Liver (tissue), 9 donors: ENCODE measurements around the gene CACFD1. TPM values are rescaled to one million over a fixed set of nuclear protein-coding genes. Genes with fewer than 3 reads are reported as not detected.

ENCODE experiments used
- DNase-seq: peaks from one replicate; pipeline ENCODE4 v3.0.0-alpha.2; 2017; ENCODE audit warnings: low spot score
- H3K27ac ChIP-seq, 2 donors: one replicate each; pipeline ENCODE4 v1.7.0; 2013; ENCODE audit warnings: inconsistent platforms in 2 of 2, low read length in 2 of 2, control low read depth in 1 of 2, low read depth in 1 of 2, mild to moderate bottlenecking in 1 of 2
- H3K27me3 ChIP-seq, 4 donors: one replicate each; pipeline versions ENCODE4 v1.6.1 to v1.7.0; 2013; ENCODE audit warnings: low read length in 3 of 4, inconsistent platforms in 1 of 4, mild to moderate bottlenecking in 1 of 4, moderate library complexity in 1 of 4; ENCODE audit not compliant: control insufficient read depth in 4 of 4, insufficient read depth in 4 of 4
- H3K36me3 ChIP-seq, 4 donors: one replicate each; pipeline versions ENCODE4 v1.6.1 to v1.7.0; 2013; ENCODE audit warnings: low read length in 3 of 4, mild to moderate bottlenecking in 3 of 4, low read depth in 1 of 4, moderate library complexity in 1 of 4; ENCODE audit not compliant: control insufficient read depth in 4 of 4, insufficient read depth in 3 of 4
- H3K4me1 ChIP-seq, 4 donors: one replicate each; pipeline versions ENCODE4 v1.6.1 to v1.7.0; 2013; ENCODE audit warnings: low read length in 3 of 4, mild to moderate bottlenecking in 3 of 4, moderate library complexity in 1 of 4; ENCODE audit not compliant: control insufficient read depth in 4 of 4, insufficient read depth in 4 of 4
- H3K4me3 ChIP-seq, 3 donors: one replicate each; pipeline versions ENCODE4 v1.6.1 to v1.7.0; 2013; ENCODE audit warnings: low read length in 3 of 3, control low read depth in 1 of 3, low read depth in 1 of 3, mild to moderate bottlenecking in 1 of 3
- H3K9ac ChIP-seq, 2 donors: one replicate each; pipeline ENCODE4 v1.7.0; 2013; ENCODE audit warnings: low read length in 2 of 2, mild to moderate bottlenecking in 2 of 2, moderate library complexity in 2 of 2, control low read depth in 1 of 2, low read depth in 1 of 2
- H3K9me3 ChIP-seq, 4 donors: one replicate each; pipeline versions ENCODE4 v1.6.1 to v1.7.0; 2013; ENCODE audit warnings: low read length in 3 of 4; ENCODE audit not compliant: control insufficient read depth in 4 of 4
- ATF3 ChIP-seq: IDR thresholded peaks from 2 replicates; pipeline ENCODE4 v1.6.1; 2016; ENCODE audit warnings: antibody characterized with exemption
- CTCF ChIP-seq: fragments of 150-350 bp; IDR thresholded peaks from 2 replicates; pipeline ENCODE4 v1.5.1; 2017; ENCODE audit warnings: improper control_type of control experiment, low read depth, low read length; ENCODE audit not compliant: missing input control
- EGR1 ChIP-seq, 2 donors: IDR thresholded peaks; 2 replicates each; pipeline ENCODE4 v1.6.1; 2016 to 2018; ENCODE audit warnings: antibody characterized with exemption in 2 of 2, low read depth in 2 of 2
- FOXA1 ChIP-seq: IDR thresholded peaks from 2 replicates; pipeline ENCODE4 v1.6.1; 2016; ENCODE audit warnings: antibody characterized with exemption
- FOXA2 ChIP-seq: IDR thresholded peaks from 2 replicates; pipeline ENCODE4 v1.6.1; 2016; ENCODE audit warnings: antibody characterized with exemption
- GABPA ChIP-seq, 2 donors: IDR thresholded peaks in 1 of 2; conservative IDR thresholded peaks in 1 of 2; 2 replicates each; pipeline ENCODE4 v1.6.1; 2016; ENCODE audit warnings: antibody characterized with exemption in 2 of 2, mild to moderate bottlenecking in 1 of 2, moderate library complexity in 1 of 2
- HNF4A ChIP-seq, 2 donors: conservative IDR thresholded peaks; 2 replicates each; pipeline ENCODE4 v1.6.1; 2016; ENCODE audit warnings: antibody characterized with exemption in 2 of 2, mild to moderate bottlenecking in 2 of 2
- HNF4G ChIP-seq: IDR thresholded peaks from 2 replicates; pipeline ENCODE4 v1.6.1; 2016; ENCODE audit warnings: antibody characterized with exemption
- JUND ChIP-seq, 2 donors: IDR thresholded peaks; 2 replicates each; pipeline ENCODE4 v1.6.1; 2016; ENCODE audit warnings: antibody characterized with exemption in 2 of 2
- MAX ChIP-seq: IDR thresholded peaks from 2 replicates; pipeline ENCODE4 v1.6.1; 2016; ENCODE audit warnings: antibody characterized with exemption
- NR2F2 ChIP-seq: IDR thresholded peaks from 2 replicates; pipeline ENCODE4 v1.6.1; 2016; ENCODE audit warnings: antibody characterized with exemption
- RAD21 ChIP-seq, 2 donors: IDR thresholded peaks; 2 replicates each; pipeline ENCODE4 v1.6.1; 2016; ENCODE audit warnings: antibody characterized with exemption in 2 of 2, mild to moderate bottlenecking in 2 of 2
- RXRA ChIP-seq, 2 donors: IDR thresholded peaks; 2 replicates each; pipeline ENCODE4 v1.6.1; 2017 to 2018; ENCODE audit warnings: antibody characterized with exemption in 2 of 2, mild to moderate bottlenecking in 1 of 2
- TAF1 ChIP-seq: conservative IDR thresholded peaks from 2 replicates; pipeline ENCODE4 v1.6.1; 2016; ENCODE audit warnings: antibody characterized with exemption, mild to moderate bottlenecking
- ZBTB33 ChIP-seq: IDR thresholded peaks from 2 replicates; pipeline ENCODE4 v1.6.1; 2016; ENCODE audit warnings: antibody characterized with exemption
- whole genome bisulfite sequencing: extraction: QIAGEN DNeasy Blood & Tissue Kit; methylation state at CpG from one replicate; pipeline ENCODE4 v1.1.7; 2013; 5-methylcytosine and 5-hydroxymethylcytosine counted together
- polyA plus RNA-seq, 2 donors: library from polyadenylated mRNA; stranded (reverse) in 1 of 2; unstranded in 1 of 2; fragments of 200-250 nt in 1 of 2; fragments of >200 nt in 1 of 2; fragmentation: Nextera tagmentation in 1 of 2; extraction: Ambion mirVana in 1 of 2; gene quantifications; one replicate each; pipeline versions ENCODE4 v1.2.1 to v1.2.3, GENCODE V29; 2013 to 2015
- total RNA-seq, 2 donors: library from RNA; depleted of rRNA; stranded (reverse); fragments of >200 nt; gene quantifications; one replicate each; pipeline ENCODE4 v1.2.3, GENCODE V29; 2014
- donor health status: healthy.
- donor health status: healthy.
- donor health status: healthy.
- donor health status: healthy.
- donor health status: healthy.

The CACFD1 gene
- total and polyA plus RNA-seq, 4 donors, result 10.1 to 34.5 (median 26.4) TPM

GRCh38 chr9:133472277-133472645, 12.5 kb downstream of the CACFD1 start:
- 81% methylated on average over 11 of the region's 11 CpGs for WGBS
- TF ChIP-seq NR2F2 (no peak), FOXA2 (no peak), HNF4G (no peak), GABPA (IDR thresholded peaks at IDR 0.05 in 1 of 2, conservative IDR thresholded peaks at IDR 0.05 in 1 of 2) (no peak), CTCF (no peak), ZBTB33 (no peak), TAF1 (no peak), RAD21 (IDR thresholded peaks at IDR 0.05) (no peak), ATF3 (no peak), JUND (IDR thresholded peaks at IDR 0.05) (no peak), EGR1 (IDR thresholded peaks at IDR 0.05; ENCODE audit: low read depth in 2 of 2) (no peak), FOXA1 (no peak), MAX (no peak), HNF4A (conservative IDR thresholded peaks at IDR 0.05) (no peak)
- Histone ChIP-seq H3K9me3 (no peaks in the 10 kb centered on the region), H3K4me1 (peaks cover 0 to 20% (median 10%) of the 10 kb centered on the region in 4 donors), H3K36me3 (peaks cover 0 to 8% (median 3%) of the 10 kb centered on the region in 4 donors), H3K4me3 (no peak overlapping the region), H3K9ac (no peak overlapping the region), H3K27ac (no peak overlapping the region), H3K27me3 (no peaks in the 10 kb centered on the region)
- no peak for DNase-seq

- Histone ChIP-seq H3K4me1 (peaks cover 0 to 22% (median 10%) of the 10 kb centered on the region in 4 donors), H3K9ac (no peak overlapping the region), H3K36me3 (peaks cover 0 to 8% (median 2%) of the 10 kb centered on the region in 4 donors), H3K27me3 (no peaks in the 10 kb centered on the region), H3K4me3 (no peak overlapping the region), H3K9me3 (no peaks in the 10 kb centered on the region), H3K27ac (no peak overlapping the region)
- DNase-seq, result no peak
- 72% methylated on average over 19 of the region's 19 CpGs for WGBS
- TF ChIP-seq CTCF (no peak), RXRA (IDR thresholded peaks at IDR 0.05) (no peak)
Observed at GRCh38 chr9:133472753-133473378, 13.1 kb downstream of the CACFD1 start.
